PC-3 (cell line): ENCODE data around the gene CACUL1. TPM values are rescaled to one million over a fixed set of nuclear protein-coding genes. Genes with fewer than 3 reads are reported as not detected.

Source experiments
- ATAC-seq: fragments of 200-7000 bp; cut with Tn5 transposase; 2 replicates; pipeline ENCODE4 v1.9.1; 2020; ENCODE audit warnings: mild to moderate bottlenecking, moderate library complexity
- BruUV-seq: library from RNA; stranded (reverse); fragments of 400-500 nt; replicated peaks from 2 replicates; lab custom pipeline; 2021; lab: Mats Ljungman, UMichigan
- CTCF ChIA-PET: fragments of 300-600 bp; sonication (Branson Sonifier 250); formaldehyde crosslinking; loops from one replicate; lab custom pipeline; 2022; ENCODE audit warnings: antibody characterized with exemption; lab: Charles Lee
- POLR2A ChIA-PET: fragments of 300-600 bp; sonication (Branson Sonifier 250); formaldehyde crosslinking; loops from one replicate; lab custom pipeline; 2022; ENCODE audit warnings: antibody characterized with exemption; ENCODE audit not compliant: unreplicated experiment; lab: Charles Lee
- DNase-seq: peaks from one replicate; pipeline ENCODE4 v3.0.0-alpha.2; 2015
- H2AFZ ChIP-seq: fragments of 300-600 bp; sonication (generic); 2 replicates; pipeline ENCODE4 v1.6.0; 2016; ENCODE audit warnings: antibody characterized with exemption, low read length
- H3F3A ChIP-seq: fragments of 300-600 bp; sonication (generic); one replicate; pipeline ENCODE4 v1.6.0; 2017; ENCODE audit warnings: antibody characterized with exemption, low read length, control low read depth, mild to moderate bottlenecking; ENCODE audit not compliant: unreplicated experiment
- H3K27ac ChIP-seq: fragments of 300-600 bp; sonication (generic); 2 replicates; pipeline ENCODE4 v1.5.1; 2016; ENCODE audit warnings: mild to moderate bottlenecking, low read length
- H3K27me3 ChIP-seq: fragments of 300-600 bp; sonication (generic); 2 replicates; pipeline ENCODE4 v1.6.1; 2016; ENCODE audit warnings: low read length, mixed read lengths
- H3K36me3 ChIP-seq: fragments of 300-600 bp; sonication (generic); 2 replicates; pipeline ENCODE4 v1.6.1; 2016; ENCODE audit warnings: low read depth, mixed run types, low read length, mixed read lengths
- H3K4me1 ChIP-seq: fragments of 300-600 bp; sonication (generic); 2 replicates; pipeline ENCODE4 v1.5.1; 2016; ENCODE audit warnings: low read length; ENCODE audit not compliant: insufficient read depth
- H3K4me2 ChIP-seq: fragments of 300-600 bp; sonication (generic); 2 replicates; pipeline ENCODE4 v1.6.0; 2016; ENCODE audit warnings: low read length
- H3K4me3 ChIP-seq: fragments of 300-600 bp; sonication (generic); 2 replicates; pipeline ENCODE4 v1.5.1; 2016; ENCODE audit warnings: mild to moderate bottlenecking, low read length, mixed read lengths
- H3K79me2 ChIP-seq: fragments of 300-600 bp; sonication (generic); 2 replicates; pipeline ENCODE4 v1.6.1; 2017; ENCODE audit warnings: low read length, mixed read lengths
- H3K9ac ChIP-seq: fragments of 300-600 bp; sonication (generic); 2 replicates; pipeline ENCODE4 v1.6.0; 2016; ENCODE audit warnings: mild to moderate bottlenecking, low read length
- H3K9me2 ChIP-seq: fragments of 300-600 bp; sonication (generic); replicated peaks from 2 replicates; pipeline ENCODE4 v1.6.1; 2016; ENCODE audit warnings: mixed run types, low read length, mixed read lengths
- H3K9me3 ChIP-seq: fragments of 300-600 bp; sonication (generic); 2 replicates; pipeline ENCODE4 v1.6.1; 2016; ENCODE audit warnings: low read length, mixed read lengths
- H4K20me1 ChIP-seq: fragments of 300-600 bp; sonication (generic); 2 replicates; pipeline ENCODE4 v1.6.1; 2016; ENCODE audit warnings: low read length, mixed read lengths
- EZH2 ChIP-seq: fragments of 300-600 bp; sonication (generic); IDR thresholded peaks from one replicate; pipeline ENCODE4 v1.6.1; 2017; ENCODE audit warnings: antibody characterized with exemption, mild to moderate bottlenecking, low read length; ENCODE audit not compliant: unreplicated experiment
- EZH2phosphoT487 ChIP-seq: fragments of 300-600 bp; sonication (generic); IDR thresholded peaks from 2 replicates; pipeline ENCODE4 v1.6.1; 2018; ENCODE audit warnings: mild to moderate bottlenecking, antibody characterized with exemption, low read length, borderline replicate concordance
- intact Hi-C: fragments of 100-400 bp; cut with micrococcal nuclease; formaldehyde crosslinking; loops from 2 replicates; pipeline ENCODE4 v1.9.0; 2023
- total RNA-seq: library from RNA; depleted of rRNA; stranded (reverse); fragments of >200 nt; gene quantifications from 2 replicates; pipeline ENCODE4 v1.2.3, GENCODE V29; 2014
- TF ChIP-seq, protein P1 (sequence below): fragments of 300-600 bp; sonication (generic); conservative IDR thresholded peaks from 2 replicates; pipeline ENCODE4 v1.5.1; 2017; ENCODE audit warnings: antibody characterized with exemption, low read depth, mild to moderate bottlenecking, low read length

CACUL1 gene
- total RNA-seq, 1 experiment from 2014 or later = 27.6 TPM

DNA sequence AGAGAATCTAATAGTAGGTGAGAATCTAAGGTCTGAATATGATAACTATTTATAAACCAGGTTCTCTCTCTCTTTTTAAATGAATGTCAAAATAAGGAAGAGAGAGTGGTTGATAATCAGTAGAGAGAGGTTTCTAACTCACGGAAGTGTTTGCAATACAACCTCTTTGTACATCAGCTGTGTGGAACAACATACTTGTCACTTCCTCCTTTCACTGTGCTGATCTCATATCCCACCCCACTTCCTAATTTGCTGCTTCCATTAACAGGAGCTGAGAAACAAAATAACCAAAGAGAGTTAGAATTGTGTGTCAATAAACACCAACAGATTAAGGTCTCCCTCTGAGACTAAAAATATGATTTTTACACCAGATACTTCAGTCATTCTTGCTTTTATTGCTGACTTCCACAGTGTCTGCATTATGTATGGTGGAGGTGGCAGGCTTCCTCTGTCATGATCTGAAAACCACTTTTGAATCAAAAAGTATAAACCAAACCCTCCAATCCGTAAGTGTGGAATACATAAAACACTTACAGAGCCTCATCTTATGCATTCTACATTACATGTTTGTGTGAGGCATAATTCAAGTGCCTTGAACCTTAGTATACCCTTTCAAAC, 25.0 kb downstream of the CACUL1 start:
- no peaks in the 10 kb centered on the region; the same call in 1 of the 2 replicates for H3K36me3 ChIP-seq
- H3K9me2 ChIP-seq = no peaks in the 10 kb centered on the region
- TF ChIP-seq, protein P1, sequence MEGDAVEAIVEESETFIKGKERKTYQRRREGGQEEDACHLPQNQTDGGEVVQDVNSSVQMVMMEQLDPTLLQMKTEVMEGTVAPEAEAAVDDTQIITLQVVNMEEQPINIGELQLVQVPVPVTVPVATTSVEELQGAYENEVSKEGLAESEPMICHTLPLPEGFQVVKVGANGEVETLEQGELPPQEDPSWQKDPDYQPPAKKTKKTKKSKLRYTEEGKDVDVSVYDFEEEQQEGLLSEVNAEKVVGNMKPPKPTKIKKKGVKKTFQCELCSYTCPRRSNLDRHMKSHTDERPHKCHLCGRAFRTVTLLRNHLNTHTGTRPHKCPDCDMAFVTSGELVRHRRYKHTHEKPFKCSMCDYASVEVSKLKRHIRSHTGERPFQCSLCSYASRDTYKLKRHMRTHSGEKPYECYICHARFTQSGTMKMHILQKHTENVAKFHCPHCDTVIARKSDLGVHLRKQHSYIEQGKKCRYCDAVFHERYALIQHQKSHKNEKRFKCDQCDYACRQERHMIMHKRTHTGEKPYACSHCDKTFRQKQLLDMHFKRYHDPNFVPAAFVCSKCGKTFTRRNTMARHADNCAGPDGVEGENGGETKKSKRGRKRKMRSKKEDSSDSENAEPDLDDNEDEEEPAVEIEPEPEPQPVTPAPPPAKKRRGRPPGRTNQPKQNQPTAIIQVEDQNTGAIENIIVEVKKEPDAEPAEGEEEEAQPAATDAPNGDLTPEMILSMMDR = no peak
- TF ChIP-seq EZH2phosphoT487 (no peak), EZH2 (no peak)
- ChIA-PET POLR2A (no interaction called here), CTCF (no interaction called here)
- no peaks in the 10 kb centered on the region for H3F3A ChIP-seq
- intact Hi-C loops = no loop called here
- H2AFZ ChIP-seq = no peak overlapping the region
- H3K27me3 ChIP-seq = no peaks in the 10 kb centered on the region
- H3K4me2 ChIP-seq = no peak overlapping the region
- ATAC-seq = no peak
- H3K9me3 ChIP-seq = no peaks in the 10 kb centered on the region
- no peak overlapping the region for H3K4me3 ChIP-seq
- no peak for DNase-seq
- peaks cover 22% of the 10 kb centered on the region for H3K4me1 ChIP-seq
- peaks cover 52% of the 10 kb centered on the region for H3K79me2 ChIP-seq
- H4K20me1 ChIP-seq = peaks cover 32% of the 10 kb centered on the region
- no peak overlapping the region for H3K9ac ChIP-seq
- no peak overlapping the region for H3K27ac ChIP-seq
- BruUV-seq = no TSS peak

DNA sequence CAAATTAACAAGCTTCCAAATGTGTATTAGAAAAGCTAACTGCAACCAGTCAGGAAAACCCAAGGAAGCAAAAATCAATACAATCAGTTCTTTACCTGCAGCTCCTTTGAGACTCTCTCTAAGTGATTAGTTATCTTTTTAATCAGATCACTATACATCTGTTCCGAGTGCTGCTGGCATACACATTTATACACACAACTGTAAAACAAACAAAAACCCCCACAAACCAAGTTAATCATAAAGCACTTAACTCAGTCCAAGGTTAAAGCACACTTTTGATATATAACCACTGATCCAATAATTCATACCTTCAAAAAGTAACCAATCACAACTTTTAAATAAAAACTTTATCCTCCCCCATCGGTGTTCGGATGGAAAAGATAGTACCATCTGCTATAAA, 25.6 kb downstream of the CACUL1 start:
- ChIA-PET POLR2A (no interaction called here), CTCF (no interaction called here)
- BruUV-seq = no TSS peak
- intact Hi-C loops = no loop called here
- DNase-seq (no peak), ATAC-seq (no peak)
- TF ChIP-seq, protein P1 = no peak
- no peak for TF ChIP-seq EZH2phosphoT487
- no peak for TF ChIP-seq EZH2
- no peak overlapping the region for H2AFZ ChIP-seq
- peaks cover 29% of the 10 kb centered on the region for H4K20me1 ChIP-seq
- H3K36me3 ChIP-seq = no peaks in the 10 kb centered on the region; the same call in 1 of the 2 replicates
- H3K4me3 ChIP-seq = no peak overlapping the region
- no peaks in the 10 kb centered on the region for H3K27me3 ChIP-seq
- no peaks in the 10 kb centered on the region for H3F3A ChIP-seq
- peaks cover 22% of the 10 kb centered on the region for H3K4me1 ChIP-seq
- no peak overlapping the region for H3K9ac ChIP-seq
- no peak overlapping the region for H3K4me2 ChIP-seq
- H3K9me3 ChIP-seq = no peaks in the 10 kb centered on the region
- no peaks in the 10 kb centered on the region for H3K9me2 ChIP-seq
- no peak overlapping the region for H3K27ac ChIP-seq
- H3K79me2 ChIP-seq = peaks cover 46% of the 10 kb centered on the region

DNA sequence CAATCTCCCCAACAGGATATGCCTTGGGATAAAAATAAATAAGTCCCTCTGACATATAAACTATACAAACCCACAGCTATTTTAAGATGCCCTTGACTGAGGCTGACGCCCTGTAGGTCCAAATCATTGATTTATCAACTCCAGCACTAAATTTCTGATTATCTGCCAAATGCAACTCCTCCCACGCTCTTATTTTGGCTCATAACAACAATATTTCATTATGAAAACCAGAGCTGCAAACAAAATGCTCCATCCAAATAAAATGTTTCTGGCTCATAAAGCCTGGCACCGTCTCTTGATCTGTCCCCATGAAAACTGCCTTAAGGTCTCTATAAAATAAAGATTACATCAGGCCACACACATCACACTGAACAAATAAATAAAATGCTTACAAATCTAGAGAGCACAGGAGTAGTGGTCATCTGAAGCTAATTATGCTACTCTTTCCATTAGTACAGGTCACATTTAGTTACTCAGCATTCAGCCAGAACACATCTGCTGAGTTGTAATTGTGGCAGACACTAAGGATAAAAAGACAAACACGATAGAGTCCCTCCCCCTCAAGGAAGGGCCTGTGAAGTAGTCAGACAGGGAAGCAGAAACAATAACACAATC, 28.8 kb downstream of the CACUL1 start:
- no peaks in the 10 kb centered on the region; the same call in 1 of the 2 replicates for H3K36me3 ChIP-seq
- no peak overlapping the region for H3K27ac ChIP-seq
- no peak overlapping the region for H2AFZ ChIP-seq
- 0 out of 2 replicates have a peak overlapping the region, but pooled peaks have one; percentile 6 for H3K4me2 ChIP-seq
- H3K9ac ChIP-seq = no peak overlapping the region
- H3K4me1 ChIP-seq = peaks cover 15% of the 10 kb centered on the region
- BruUV-seq = no TSS peak
- H3K27me3 ChIP-seq = no peaks in the 10 kb centered on the region
- peak; percentile 85 for ATAC-seq
- ChIA-PET POLR2A (interaction anchor here (0.6 kb wide), 1 partner anchor 29 kb away, joined by 3 read pairs; no protein-coding TSS in a partner anchor), CTCF (no interaction called here)
- H3K79me2 ChIP-seq = peaks cover 16% of the 10 kb centered on the region
- intact Hi-C loops = no loop called here
- DNase-seq = peak; percentile 18
- no peak overlapping the region for H3K4me3 ChIP-seq
- H3K9me2 ChIP-seq = no peaks in the 10 kb centered on the region
- no peaks in the 10 kb centered on the region for H3F3A ChIP-seq
- TF ChIP-seq, protein P1 = no peak
- TF ChIP-seq EZH2 (no peak), EZH2phosphoT487 (no peak)
- no peaks in the 10 kb centered on the region for H3K9me3 ChIP-seq
- H4K20me1 ChIP-seq = peaks cover 14% of the 10 kb centered on the region; the same call in 1 of the 2 replicates
